Spinal cord (tissue), 10 donors: ENCODE data around the gene RIOK2. TPM values are rescaled to one million over a fixed set of nuclear protein-coding genes. Genes with fewer than 3 reads are reported as not detected.
A peak's percentile ranks its signal among the peaks of the same experiment; 100 is the strongest.

Experiments used
- DNase-seq, 6 donors: peaks; one replicate each; pipeline versions ENCODE4 v3.0.0 to v3.0.0-alpha.2; 2013 to 2015; ENCODE audit warnings: low spot score in 6 of 6, low read depth in 4 of 6
- H3K27ac ChIP-seq: one replicate; pipeline ENCODE4 v1.5.1; 2013; ENCODE audit warnings: low read depth, low read length, control low read depth
- H3K27me3 ChIP-seq: one replicate; pipeline ENCODE4 v1.6.1; 2013; ENCODE audit warnings: low read length; ENCODE audit not compliant: control insufficient read depth, insufficient read depth
- H3K36me3 ChIP-seq: one replicate; pipeline ENCODE4 v1.6.1; 2013; ENCODE audit warnings: low read length; ENCODE audit not compliant: control insufficient read depth, insufficient read depth
- H3K4me1 ChIP-seq: one replicate; pipeline ENCODE4 v1.6.1; 2013; ENCODE audit warnings: low read length; ENCODE audit not compliant: control insufficient read depth, insufficient read depth
- H3K4me3 ChIP-seq: one replicate; pipeline ENCODE4 v1.5.1; 2013; ENCODE audit warnings: low read depth, low read length, control low read depth
- H3K9me3 ChIP-seq: one replicate; pipeline ENCODE4 v1.6.1; 2013; ENCODE audit warnings: low read length; ENCODE audit not compliant: control insufficient read depth, insufficient read depth
- WGBS: methylation state at CpG from one replicate; pipeline ENCODE4 v1.1.5; 2013; ENCODE audit warnings: missing lambda C conversion rate; ENCODE audit not compliant: insufficient coverage; 5-methylcytosine and 5-hydroxymethylcytosine counted together
- polyA plus RNA-seq, 2 donors: library from polyadenylated mRNA; unstranded; fragments of 120-200 nt; gene quantifications; one replicate each; pipeline ENCODE4 v1.2.1, GENCODE V29; 2013; ENCODE audit not compliant: insufficient read length in 2 of 2
- total RNA-seq, 2 donors: library from RNA; depleted of rRNA in 1 of 2; stranded (reverse); fragments of 120-200 nt in 1 of 2; fragments of >200 nt in 1 of 2; gene quantifications; one replicate each; pipeline versions ENCODE4 v1.2.3 to v1.2.4, GENCODE V29; 2013 to 2014
- donor health status: healthy.

Gene RIOK2
- total and polyA plus RNA-seq, 4 donors, result 24.3 to 30.8 (median 29.0) TPM

DNA sequence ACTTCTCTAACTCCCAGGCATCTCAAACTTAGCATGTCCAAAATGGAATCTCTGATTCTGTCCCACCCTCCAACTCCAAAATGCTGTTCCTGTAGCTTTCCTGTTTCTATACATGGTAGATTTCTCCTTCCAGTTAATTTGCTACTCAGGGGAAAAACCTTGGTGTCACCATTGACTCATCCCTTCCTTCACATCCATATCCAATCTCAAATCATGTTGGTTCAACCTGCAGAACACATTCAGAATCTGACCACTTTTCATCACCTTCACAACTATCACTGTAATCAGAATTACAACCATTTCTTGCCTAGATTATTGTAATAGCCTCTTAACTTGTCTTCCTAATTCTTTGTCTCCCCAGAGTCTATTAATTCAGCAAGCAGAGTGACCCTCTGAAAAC lies 10.8 kb downstream of the RIOK2 start:
- no peak for DNase-seq
- Histone ChIP-seq H3K27ac (no peak overlapping the region), H3K9me3 (no peaks in the 10 kb centered on the region), H3K4me3 (no peak overlapping the region), H3K27me3 (no peaks in the 10 kb centered on the region), H3K4me1 (no peaks in the 10 kb centered on the region), H3K36me3 (peaks cover 18% of the 10 kb centered on the region)

DNA sequence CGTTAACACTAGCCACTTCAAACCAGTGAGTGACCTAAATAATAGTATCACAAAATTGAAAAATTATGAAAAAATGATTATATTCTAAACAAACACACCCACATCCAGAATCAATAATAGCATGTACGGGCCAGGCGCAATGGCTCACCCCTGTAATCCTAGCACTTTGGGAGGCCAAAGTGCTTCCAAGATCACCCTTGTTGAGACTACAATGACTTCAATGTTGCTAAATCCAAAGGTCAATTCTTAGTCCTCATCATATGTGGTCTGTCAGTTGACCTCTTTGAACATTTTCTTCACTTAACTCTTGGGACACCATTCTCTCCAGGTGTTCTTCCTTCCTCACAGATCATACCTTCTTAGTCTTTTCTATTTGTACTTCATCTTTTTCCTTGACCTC lies 11.3 kb downstream of the RIOK2 start:
- H3K36me3 ChIP-seq, result peaks cover 20% of the 10 kb centered on the region

GRCh38 chr5:97167435-97167834 lies 15.6 kb downstream of the RIOK2 start:
- WGBS, result 43% methylated on average over 6 of the region's 6 CpGs
- H3K27ac ChIP-seq, result no peak overlapping the region
- DNase-seq, result no peak
- H3K4me1 ChIP-seq, result no peaks in the 10 kb centered on the region
- H3K9me3 ChIP-seq, result no peaks in the 10 kb centered on the region
- H3K4me3 ChIP-seq, result no peak overlapping the region
- peaks cover 10% of the 10 kb centered on the region for H3K36me3 ChIP-seq
- no peaks in the 10 kb centered on the region for H3K27me3 ChIP-seq

More for the DNA sequence above, 11.3 kb downstream of the RIOK2 start:
- Histone ChIP-seq H3K4me1 (no peaks in the 10 kb centered on the region), H3K27me3 (no peaks in the 10 kb centered on the region), H3K9me3 (no peaks in the 10 kb centered on the region), H3K4me3 (no peak overlapping the region), H3K27ac (no peak overlapping the region)
- 78% methylated on average over 2 of the region's 3 CpGs for WGBS
- DNase-seq, result no peak

- H3K36me3 ChIP-seq, result peaks cover 7% of the 10 kb centered on the region
- no peak overlapping the region for H3K27ac ChIP-seq
- H3K27me3 ChIP-seq, result no peaks in the 10 kb centered on the region
- no peaks in the 10 kb centered on the region for H3K9me3 ChIP-seq
- H3K4me1 ChIP-seq, result no peaks in the 10 kb centered on the region
- WGBS, result 14% methylated on average over 1 of the region's 1 CpG
- no peak for DNase-seq
- no peak overlapping the region for H3K4me3 ChIP-seq
These were observed 17.3 kb downstream of the RIOK2 start for GRCh38 chr5:97165726-97166125.

DNA sequence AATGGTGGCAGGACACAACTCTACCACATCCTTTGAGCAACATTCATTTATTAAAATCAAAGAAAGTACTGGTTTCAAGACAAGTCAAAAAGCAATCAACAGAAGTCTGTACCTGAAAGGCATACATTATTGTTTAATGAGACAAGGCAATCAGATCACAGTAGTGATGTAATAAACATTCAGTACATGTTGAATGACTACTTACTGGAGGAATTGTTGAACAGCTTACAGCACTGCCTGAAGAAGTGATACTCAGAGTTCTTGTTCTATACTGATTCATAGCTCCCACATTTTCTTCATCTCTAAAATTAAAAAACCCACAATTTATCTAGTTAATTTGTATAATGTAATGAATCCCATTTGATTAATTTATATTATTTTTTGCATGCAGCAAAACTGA lies 18.2 kb downstream of the RIOK2 start:
- Histone ChIP-seq H3K4me3 (no peak overlapping the region), H3K27ac (no peak overlapping the region), H3K4me1 (no peaks in the 10 kb centered on the region), H3K9me3 (no peaks in the 10 kb centered on the region), H3K27me3 (no peaks in the 10 kb centered on the region), H3K36me3 (peaks cover 7% of the 10 kb centered on the region)
- DNase-seq, result no peak

GRCh38 chr5:97163790-97164285 lies 19.2 kb downstream of the RIOK2 start:
- H3K4me1 ChIP-seq, result no peaks in the 10 kb centered on the region
- H3K27ac ChIP-seq, result no peak overlapping the region
- DNase-seq, result no peak
- H3K9me3 ChIP-seq, result no peaks in the 10 kb centered on the region
- peaks cover 11% of the 10 kb centered on the region for H3K36me3 ChIP-seq
- H3K27me3 ChIP-seq, result no peaks in the 10 kb centered on the region
- no peak overlapping the region for H3K4me3 ChIP-seq
- WGBS, result 90% methylated on average over 2 of the region's 5 CpGs

GRCh38 chr5:97163360-97163764 lies 19.7 kb downstream of the RIOK2 start:
- DNase-seq, result peak in 2 of 6 donors; percentile 45 to 76
- Histone ChIP-seq H3K4me3 (no peak overlapping the region), H3K27ac (no peak overlapping the region)

DNA sequence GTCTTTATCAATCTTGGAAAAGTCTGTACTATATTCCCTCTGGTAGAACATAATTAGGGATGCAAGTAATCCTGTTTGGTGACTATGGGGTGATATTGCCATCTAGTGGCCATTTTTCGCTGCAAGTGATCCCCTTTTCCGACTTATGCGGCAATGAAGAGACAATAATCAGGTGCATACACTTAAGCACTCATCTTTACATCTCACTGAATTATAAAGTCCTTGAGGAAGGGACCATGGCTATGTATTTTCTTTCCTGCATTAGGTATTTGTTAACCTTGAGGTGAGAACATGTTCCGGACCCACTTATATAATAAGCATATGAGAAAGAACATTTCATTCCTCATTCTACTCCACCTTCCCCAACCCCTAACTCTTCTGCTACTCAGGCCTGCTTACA lies 21.0 kb downstream of the RIOK2 start:
- Histone ChIP-seq H3K27me3 (no peaks in the 10 kb centered on the region), H3K4me1 (no peaks in the 10 kb centered on the region), H3K9me3 (peaks cover 10% of the 10 kb centered on the region), H3K27ac (no peak overlapping the region), H3K4me3 (no peak overlapping the region), H3K36me3 (peaks cover 11% of the 10 kb centered on the region)
- WGBS, result no CpG with 5 or more reads among the region's 4 CpGs
- peak in 5 of 6 donors; percentile 71 to 97 (median 83) for DNase-seq

More at GRCh38 chr5:97163360-97163764, 19.7 kb downstream of the RIOK2 start:
- Histone ChIP-seq H3K27me3 (no peaks in the 10 kb centered on the region), H3K36me3 (peaks cover 11% of the 10 kb centered on the region), H3K4me1 (no peaks in the 10 kb centered on the region), H3K9me3 (no peaks in the 10 kb centered on the region)

GRCh38 chr5:97157689-97158088 lies 25.4 kb downstream of the RIOK2 start:
- Histone ChIP-seq H3K9me3 (peaks cover 15% of the 10 kb centered on the region), H3K27me3 (no peaks in the 10 kb centered on the region), H3K27ac (no peak overlapping the region), H3K4me1 (no peaks in the 10 kb centered on the region), H3K36me3 (peaks cover 5% of the 10 kb centered on the region), H3K4me3 (no peak overlapping the region)
- no peak for DNase-seq
- WGBS, result no CpG with 5 or more reads among the region's 2 CpGs

GRCh38 chr5:97151370-97151769 lies 31.7 kb downstream of the RIOK2 start:
- no peak overlapping the region for H3K4me3 ChIP-seq
- no peaks in the 10 kb centered on the region for H3K36me3 ChIP-seq

More at GRCh38 chr5:97151370-97151769, 31.7 kb downstream of the RIOK2 start:
- no peaks in the 10 kb centered on the region for H3K9me3 ChIP-seq
- no peak for DNase-seq
- WGBS, result 71% methylated on average over 1 of the region's 3 CpGs
- H3K27ac ChIP-seq, result no peak overlapping the region
- no peaks in the 10 kb centered on the region for H3K27me3 ChIP-seq
- H3K4me1 ChIP-seq, result no peaks in the 10 kb centered on the region
